H1 (cell line): ENCODE data around the gene BMF. TPM values are rescaled to one million over a fixed set of nuclear protein-coding genes. Genes with fewer than 3 reads are reported as not detected.
A peak's percentile ranks its signal among the peaks of the same experiment; 100 is the strongest.

Experiments
- CTCF ChIA-PET: fragments of 300-600 bp; sonication (Branson Sonifier 250); formaldehyde crosslinking; loops from one replicate; lab custom pipeline; 2021; ENCODE audit not compliant: partially characterized antibody; lab: Charles Lee
- POLR2A ChIA-PET: fragments of 300-600 bp; sonication (Branson Sonifier 250); formaldehyde crosslinking; loops from one replicate; lab custom pipeline; 2021; ENCODE audit warnings: inconsistent platforms; ENCODE audit not compliant: partially characterized antibody; lab: Charles Lee
- DNase-seq, 2 experiments: peaks; one replicate each; pipeline versions ENCODE4 v3.0.0 to v3.0.0-alpha.2; 2010 to 2022; ENCODE audit warnings: low spot score in 2 of 2, low read depth in 1 of 2, mixed read lengths in 1 of 2
- FAIRE-seq: peaks from 2 replicates; lab custom pipeline; 2011; peaks lifted over from hg19 to GRCh38; lab: Jason Lieb, UNC
- H2AFZ ChIP-seq: 2 replicates; pipeline ENCODE4 v1.8.1; 2012; ENCODE audit warnings: low read length, inconsistent platforms
- H2AK5ac ChIP-seq: 2 replicates; pipeline ENCODE4 v1.6.1; 2013; ENCODE audit warnings: low read depth, low read length
- H2BK120ac ChIP-seq: replicated peaks from 2 replicates; pipeline ENCODE3; 2013; ENCODE audit warnings: low read depth, low read length, inconsistent platforms
- H2BK12ac ChIP-seq: 2 replicates; pipeline ENCODE4 v1.6.1; 2013; ENCODE audit warnings: low read depth, low read length
- H2BK15ac ChIP-seq: 2 replicates; pipeline ENCODE4 v1.6.1; 2013; ENCODE audit warnings: low read length
- H2BK20ac ChIP-seq: 2 replicates; pipeline ENCODE4 v1.6.1; 2013; ENCODE audit warnings: low read length
- H2BK5ac ChIP-seq: 2 replicates; pipeline ENCODE4 v1.6.1; 2013; ENCODE audit warnings: low read depth, low read length
- H3K14ac ChIP-seq: 2 replicates; pipeline ENCODE4 v1.6.1; 2013; ENCODE audit warnings: inconsistent platforms; ENCODE audit not compliant: insufficient read length
- H3K18ac ChIP-seq: 2 replicates; pipeline ENCODE4 v1.6.1; 2013; ENCODE audit warnings: low read length; ENCODE audit errors: extremely low read depth
- H3K23ac ChIP-seq: 2 replicates; pipeline ENCODE4 v1.6.1; 2013; ENCODE audit warnings: inconsistent platforms; ENCODE audit not compliant: insufficient read length
- H3K23me2 ChIP-seq: 2 replicates; pipeline ENCODE4 v1.6.1; 2013; ENCODE audit warnings: low read depth, low read length
- H3K27ac ChIP-seq: 2 replicates; pipeline ENCODE4 v1.6.1; 2011; ENCODE audit warnings: low read depth, low read length, inconsistent platforms
- H3K27me3 ChIP-seq, 4 experiments: replicated peaks in 1 of 4; 1 replicate in 1 of 4; 2 replicates in 3 of 4; pipeline versions ENCODE4 v1.6.1 to v1.8.1; 2011 to 2013; ENCODE audit warnings: low read length in 3 of 4, mild to moderate bottlenecking in 3 of 4, inconsistent platforms in 2 of 4, mixed read lengths in 2 of 4, moderate library complexity in 1 of 4; ENCODE audit not compliant: control insufficient read depth in 3 of 4, insufficient read depth in 3 of 4; ENCODE audit errors: extremely low read depth in 1 of 4
- H3K36me3 ChIP-seq, 4 experiments: 2 replicates each; pipeline versions ENCODE4 v1.6.1 to v1.8.1; 2011 to 2013; ENCODE audit warnings: mild to moderate bottlenecking in 4 of 4, low read length in 3 of 4, moderate library complexity in 2 of 4, control low read depth in 1 of 4, inconsistent platforms in 1 of 4; ENCODE audit not compliant: insufficient read depth in 4 of 4, control insufficient read depth in 2 of 4
- H3K4ac ChIP-seq: replicated peaks from 2 replicates; pipeline ENCODE3; 2013; ENCODE audit warnings: low read length, low read depth, mixed read lengths, inconsistent platforms; ENCODE audit not compliant: insufficient read length
- H3K4me1 ChIP-seq, 4 experiments: replicated peaks in 1 of 4; 1 replicate in 1 of 4; 2 replicates in 3 of 4; pipeline versions ENCODE4 v1.6.1 to v1.8.1; 2011 to 2013; ENCODE audit warnings: low read length in 3 of 4, inconsistent platforms in 2 of 4, mixed read lengths in 1 of 4; ENCODE audit not compliant: insufficient read depth in 4 of 4, control insufficient read depth in 3 of 4
- H3K4me2 ChIP-seq, 2 experiments: 2 replicates each; pipeline versions ENCODE4 v1.6.1 to v1.8.1; 2011 to 2013; ENCODE audit warnings: low read depth in 2 of 2, low read length in 2 of 2, control low read depth in 1 of 2, inconsistent platforms in 1 of 2, mild to moderate bottlenecking in 1 of 2; ENCODE audit not compliant: insufficient read depth in 1 of 2
- H3K4me3 ChIP-seq, 4 experiments: fragments of 200-600, 300-600 bp in 1 of 4; sonication (generic), shearing (Covaris generic), sonication (Bioruptor Twin) in 1 of 4; 2 replicates each; pipeline versions ENCODE4 v1.5.1 to v1.8.1; 2011 to 2016; ENCODE audit warnings: low read length in 4 of 4, low read depth in 3 of 4, control low read depth in 2 of 4, inconsistent platforms in 2 of 4, mild to moderate bottlenecking in 2 of 4, mixed read lengths in 1 of 4, moderate library complexity in 1 of 4; ENCODE audit not compliant: insufficient read depth in 2 of 4; ENCODE audit errors: extremely low read depth in 1 of 4
- H3K56ac ChIP-seq: replicated peaks from 2 replicates; pipeline ENCODE3; 2013; ENCODE audit warnings: low read depth, mild to moderate bottlenecking, mixed read lengths, low read length, inconsistent platforms; ENCODE audit not compliant: insufficient read length
- H3K79me1 ChIP-seq: 2 replicates; pipeline ENCODE4 v1.6.1; 2013; ENCODE audit warnings: low read depth, low read length, control low read depth
- H3K79me2 ChIP-seq, 2 experiments: 2 replicates each; pipeline versions ENCODE4 v1.6.1 to v1.8.1; 2012 to 2013; ENCODE audit warnings: low read length in 2 of 2, mild to moderate bottlenecking in 2 of 2, inconsistent platforms in 1 of 2; ENCODE audit not compliant: insufficient read depth in 2 of 2, control insufficient read depth in 1 of 2
- H3K9ac ChIP-seq, 4 experiments: replicated peaks in 1 of 4; 1 replicate in 1 of 4; 2 replicates in 3 of 4; pipeline versions ENCODE4 v1.6.1 to v1.8.1; 2011 to 2013; ENCODE audit warnings: low read depth in 3 of 4, low read length in 3 of 4, control low read depth in 2 of 4, mild to moderate bottlenecking in 2 of 4, moderate library complexity in 2 of 4, inconsistent platforms in 1 of 4; ENCODE audit errors: extremely low read depth in 1 of 4
- H3K9me3 ChIP-seq, 2 experiments: 2 replicates each; pipeline versions ENCODE4 v1.6.1 to v1.8.1; 2012 to 2013; ENCODE audit warnings: mild to moderate bottlenecking in 2 of 2, moderate library complexity in 2 of 2, control low read depth in 1 of 2, inconsistent platforms in 1 of 2, low read depth in 1 of 2, low read length in 1 of 2, mixed read lengths in 1 of 2; ENCODE audit not compliant: insufficient read depth in 2 of 2
- H4K20me1 ChIP-seq, 2 experiments: replicated peaks in 1 of 2; 2 replicates each; pipeline versions ENCODE3 to v1.8.1; 2011 to 2013; ENCODE audit warnings: inconsistent platforms in 2 of 2, low read length in 2 of 2, mild to moderate bottlenecking in 1 of 2; ENCODE audit not compliant: insufficient read depth in 2 of 2, control insufficient read depth in 1 of 2
- H4K5ac ChIP-seq: 2 replicates; pipeline ENCODE4 v1.6.1; 2013; ENCODE audit warnings: low read length, low read depth, mixed read lengths, inconsistent platforms; ENCODE audit not compliant: insufficient read length
- H4K8ac ChIP-seq: 2 replicates; pipeline ENCODE4 v1.8.0; 2013; ENCODE audit warnings: mild to moderate bottlenecking, moderate library complexity, low read length, inconsistent platforms; ENCODE audit not compliant: insufficient read depth; ENCODE audit errors: extremely low read depth
- H4K91ac ChIP-seq: replicated peaks from 2 replicates; pipeline ENCODE3; 2013; ENCODE audit warnings: low read length, mixed read lengths, inconsistent platforms; ENCODE audit not compliant: insufficient read length
- ATF2 ChIP-seq: IDR thresholded peaks from 2 replicates; pipeline ENCODE4 v1.6.1; 2012; ENCODE audit warnings: low read length, inconsistent platforms
- GABPA ChIP-seq: IDR thresholded peaks from 2 replicates; pipeline ENCODE4 v1.6.1; 2011; ENCODE audit warnings: mild to moderate bottlenecking, low read length, moderate library complexity, borderline replicate concordance; ENCODE audit not compliant: insufficient read depth
- GTF2F1 ChIP-seq: IDR thresholded peaks from 2 replicates; pipeline ENCODE4 v1.6.1; 2012; ENCODE audit warnings: low read depth, low read length, improper control_type of control experiment, borderline replicate concordance
- HDAC2 ChIP-seq, 2 experiments: fragments of 300-600 bp in 1 of 2; sonication (generic) in 1 of 2; IDR thresholded peaks; 2 replicates each; pipeline ENCODE4 v1.6.1; 2011 to 2012; ENCODE audit warnings: low read depth in 2 of 2, low read length in 2 of 2, mild to moderate bottlenecking in 2 of 2, moderate library complexity in 2 of 2, borderline replicate concordance in 1 of 2, inconsistent platforms in 1 of 2
- HDAC6 ChIP-seq: IDR thresholded peaks from one replicate; pipeline ENCODE4 v1.7.1; 2012; ENCODE audit warnings: low read depth, mild to moderate bottlenecking, inconsistent platforms, low read length, moderate library complexity
- JUN ChIP-seq: IDR thresholded peaks from 2 replicates; pipeline ENCODE4 v1.6.1; 2011; ENCODE audit warnings: low read depth, mild to moderate bottlenecking, improper control_type of control experiment, low read length
- PHF8 ChIP-seq: fragments of 200-600 bp; sonication (generic); conservative IDR thresholded peaks from 2 replicates; pipeline ENCODE4 v1.7.1; 2012; ENCODE audit warnings: low read depth, mild to moderate bottlenecking, inconsistent platforms, low read length, moderate library complexity
- RAD21 ChIP-seq, 2 experiments: IDR thresholded peaks in 1 of 2; conservative IDR thresholded peaks in 1 of 2; 2 replicates each; pipeline ENCODE4 v1.6.1; 2011; ENCODE audit warnings: low read depth in 2 of 2, low read length in 2 of 2, improper control_type of control experiment in 1 of 2, inconsistent platforms in 1 of 2, mild to moderate bottlenecking in 1 of 2, moderate library complexity in 1 of 2
- WGBS, 2 experiments: shearing (Covaris generic) in 1 of 2; methylation state at CpG; one replicate each; pipeline versions ENCODE4 v1.1.6 to v1.1.7; 2013 to 2015; ENCODE audit warnings: low lambda C conversion rate in 2 of 2, mixed read lengths in 2 of 2, inconsistent platforms in 1 of 2, low coverage in 1 of 2, missing lambda C conversion rate in 1 of 2; ENCODE audit not compliant: insufficient replicate concordance in 2 of 2, insufficient coverage in 1 of 2, insufficient read length in 1 of 2; ENCODE audit errors: extremely low coverage in 1 of 2, missing lambda C conversion rate in 1 of 2; 5-methylcytosine and 5-hydroxymethylcytosine counted together
- polyA plus RNA-seq, 7 experiments: library from polyadenylated mRNA; depleted of rRNA in 3 of 7; stranded (reverse) in 5 of 7; unstranded in 2 of 7; fragments of >200 nt in 5 of 7; fragments of 200-250 nt in 2 of 7; gene quantifications; 1 replicate in 5 of 7; 2 replicates in 1 of 7; 4 replicates in 1 of 7; pipeline versions ENCODE4 v1.2.1 to v1.2.3, GENCODE V29; 2011 to 2013; ENCODE audit warnings: missing spikeins in 2 of 7, mixed read lengths in 2 of 7
- total RNA-seq: library from RNA; stranded (reverse); fragmentation: NEBNext Ultra II Directional; extraction: Animal tissue kit (Norgen Biotek cat#: 25700); gene quantifications from 2 replicates; pipeline ENCODE4 v1.2.1, GENCODE V29; 2021

The BMF gene
- total and polyA plus RNA-seq, 2 of the 8 experiments (the other 6 are each of a cell fraction or from before 2014, with no cell fraction given) = 21.2 to 24.2 TPM

GRCh38 chr15:40067921-40068624 lies 40.6 kb downstream of the BMF start:
- Histone ChIP-seq H3K4ac (no peak overlapping the region), H3K4me2 (0 out of 4 replicates have a peak overlapping the region, but pooled peaks of 1 of the 2 experiments have one; percentile 0), H3K27me3 (no peaks in the 10 kb centered on the region; a peak in 1 of 7 replicates), H3K18ac (no peak overlapping the region), H3K4me1 (peaks cover 0 to 23% (median 8%) of the 10 kb centered on the region in 4 experiments; a peak in 6 of 7 replicates), H2BK20ac (no peak overlapping the region), H4K20me1 (no peaks in the 10 kb centered on the region), H3K9me3 (no peaks in the 10 kb centered on the region), H3K36me3 (no peaks in the 10 kb centered on the region), H2BK15ac (no peak overlapping the region), H3K27ac (no peak overlapping the region), H2AK5ac (no peak overlapping the region), H3K56ac (no peak overlapping the region), H3K79me1 (no peaks in the 10 kb centered on the region), H3K23ac (no peak overlapping the region), H2AFZ (no peak overlapping the region), H2BK12ac (no peak overlapping the region), H3K9ac (no peak overlapping the region), H2BK120ac (no peak overlapping the region), H3K79me2 (no peaks in the 10 kb centered on the region), H2BK5ac (no peak overlapping the region), H4K5ac (no peak overlapping the region), H3K4me3 (no peak overlapping the region), H4K91ac (no peak overlapping the region), H3K14ac (no peak overlapping the region), H3K23me2 (no peaks in the 10 kb centered on the region), H4K8ac (no peak overlapping the region; the same call in 1 of the 2 replicates)
- POLR2A ChIA-PET = interaction anchor here (1.2 kb wide), 1 partner anchor 10 kb away, joined by 5 read pairs; no protein-coding TSS in a partner anchor
- WGBS, 2 experiments = 84% methylated on average over 6 of the region's 6 CpGs; no CpG with 5 or more reads in 1 of the 2 experiments
- no peak for TF ChIP-seq PHF8
- TF ChIP-seq GABPA = no peak
- no peak for TF ChIP-seq JUN
- TF ChIP-seq HDAC6 = no peak
- TF ChIP-seq ATF2 = no peak
- TF ChIP-seq GTF2F1 = no peak
- TF ChIP-seq RAD21 (IDR thresholded peaks at IDR 0.05 in 1 of 2, conservative IDR thresholded peaks at IDR 0.05 in 1 of 2; ENCODE audit: low read depth in 2 of 2, low read length in 2 of 2) = no peak
- TF ChIP-seq HDAC2 (IDR thresholded peaks at IDR 0.05; ENCODE audit: borderline replicate concordance in 1 of 2, low read depth in 2 of 2, low read length in 2 of 2) = no peak
- FAIRE-seq (no peak), DNase-seq (no peak)
- CTCF ChIA-PET = interaction anchor here (0.6 to 3.3 kb wide), 5 partner anchors 8 to 45 kb away, joined by 3 to 8 read pairs (median 3); no protein-coding TSS in a partner anchor
